Upper lobe of left lung (tissue), 6 donors: Measurements from ENCODE around the gene SLC17A8. TPM values are rescaled to one million over a fixed set of nuclear protein-coding genes. Genes with fewer than 3 reads are reported as not detected.

Experiments used
- ATAC-seq, 2 donors: fragments of 200-7000 bp; cut with Tn5 transposase; one replicate each; pipeline ENCODE4 v1.9.1; 2022; ENCODE audit warnings: mild to moderate bottlenecking in 2 of 2, moderate library complexity in 2 of 2; ENCODE audit not compliant: low FRiP score in 2 of 2
- DNase-seq, 2 donors: peaks; one replicate each; pipeline ENCODE4 v3.0.0-alpha.2; 2019 to 2020
- H3K27ac ChIP-seq, 4 donors: fragments of 200-600 bp; sonication (generic); one replicate each; pipeline ENCODE4 v1.5.1; 2016 to 2019
- H3K27me3 ChIP-seq, 4 donors: fragments of 200-600 bp; sonication (generic); one replicate each; pipeline ENCODE4 v1.5.1; 2017 to 2019
- H3K36me3 ChIP-seq, 4 donors: fragments of 200-600 bp; sonication (generic); one replicate each; pipeline ENCODE4 v1.5.1; 2016 to 2019
- H3K4me1 ChIP-seq, 4 donors: fragments of 200-600 bp; sonication (generic); one replicate each; pipeline ENCODE4 v1.5.1; 2018 to 2019
- H3K4me3 ChIP-seq, 4 donors: fragments of 200-600 bp; sonication (generic); one replicate each; pipeline ENCODE4 v1.5.1; 2017 to 2019; ENCODE audit warnings: mild to moderate bottlenecking in 2 of 4, moderate library complexity in 1 of 4
- H3K9me3 ChIP-seq, 4 donors: fragments of 200-600 bp; sonication (generic); one replicate each; pipeline ENCODE4 v1.5.1; 2018 to 2019
- CTCF ChIP-seq, 6 experiments: fragments of 450-650 bp in 4 of 6; fragments of 200-600 bp in 2 of 6; sonication (generic) in 2 of 6; IDR thresholded peaks; one replicate each; pipeline ENCODE4 v1.5.1; 2016 to 2019; ENCODE audit warnings: antibody characterized with exemption in 6 of 6
- EP300 ChIP-seq, 4 donors: sonication (generic); formaldehyde crosslinking; IDR thresholded peaks; one replicate each; pipeline ENCODE4 v1.5.1; 2017; ENCODE audit warnings: antibody characterized with exemption in 4 of 4, control low read depth in 2 of 4
- POLR2A ChIP-seq, 4 donors: fragments of 450-650 bp; IDR thresholded peaks; one replicate each; pipeline ENCODE4 v1.5.1; 2016 to 2017; ENCODE audit warnings: antibody characterized with exemption in 4 of 4, mild to moderate bottlenecking in 2 of 4
- POLR2AphosphoS5 ChIP-seq, 2 donors: sonication (generic); formaldehyde crosslinking; IDR thresholded peaks; one replicate each; pipeline ENCODE4 v1.5.1; 2017; ENCODE audit warnings: antibody characterized with exemption in 2 of 2
- WGBS, 2 donors: methylation state at CpG; one replicate each; pipeline ENCODE4 v1.1.5; 2017 to 2018; 5-methylcytosine and 5-hydroxymethylcytosine counted together
- total RNA-seq, 6 donors: library from RNA; depleted of rRNA in 4 of 6; stranded (reverse); fragments of >200 nt in 4 of 6; gene quantifications; one replicate each; pipeline versions ENCODE4 v1.1.0 to v1.2.1, GENCODE V29; 2016 to 2021
- donor health status: DM: no; HTN: no; CAD: no; lungs with moderate emphysema.
- donor health status: DM: no; HTN: yes; CAD: no; lungs with severe emphysema.

Gene SLC17A8
- total RNA-seq, 6 donors from 2014 or later: 0.11 to 0.55 (median 0.36) TPM; not detected in 2

GRCh38 chr12:100461330-100461973, 104.6 kb downstream of the SLC17A8 start:
- WGBS, 2 donors: 56 to 79% methylated on average over 1 of the region's 1 CpG

GRCh38 chr12:100463661-100464060, 106.8 kb downstream of the SLC17A8 start:
- DNase-seq (no peak), ATAC-seq (no peak)
- WGBS, 2 donors: 85 to 94% methylated on average over 1 of the region's 1 CpG
- Histone ChIP-seq H3K27me3 (no peaks in the 10 kb centered on the region), H3K9me3 (no peaks in the 10 kb centered on the region), H3K4me3 (no peak overlapping the region), H3K27ac (no peak overlapping the region), H3K4me1 (no peaks in the 10 kb centered on the region), H3K36me3 (no peaks in the 10 kb centered on the region)
- TF ChIP-seq POLR2AphosphoS5 (IDR thresholded peaks at IDR 0.05): no peak
- no peak for TF ChIP-seq EP300 (IDR thresholded peaks at IDR 0.05)
- TF ChIP-seq POLR2A (IDR thresholded peaks at IDR 0.05): no peak
- no peak for TF ChIP-seq CTCF (IDR thresholded peaks at IDR 0.05)

More at GRCh38 chr12:100461330-100461973, 104.6 kb downstream of the SLC17A8 start:
- no peak for DNase-seq
- H3K4me1 ChIP-seq: no peaks in the 10 kb centered on the region
- no peak overlapping the region for H3K27ac ChIP-seq
- ATAC-seq: no peak
- TF ChIP-seq CTCF (IDR thresholded peaks at IDR 0.05): no peak
- no peak for TF ChIP-seq POLR2AphosphoS5 (IDR thresholded peaks at IDR 0.05)
- TF ChIP-seq POLR2A (IDR thresholded peaks at IDR 0.05): no peak
- TF ChIP-seq EP300 (IDR thresholded peaks at IDR 0.05): no peak
- H3K27me3 ChIP-seq: no peaks in the 10 kb centered on the region
- H3K9me3 ChIP-seq: no peaks in the 10 kb centered on the region
- no peaks in the 10 kb centered on the region for H3K36me3 ChIP-seq
- H3K4me3 ChIP-seq: no peak overlapping the region

GRCh38 chr12:100464529-100464928, 107.7 kb downstream of the SLC17A8 start:
- WGBS, 2 donors: 27 to 74% methylated on average over 1 of the region's 1 CpG
- Histone ChIP-seq H3K36me3 (no peaks in the 10 kb centered on the region), H3K9me3 (no peaks in the 10 kb centered on the region), H3K27ac (no peak overlapping the region), H3K27me3 (no peaks in the 10 kb centered on the region), H3K4me1 (no peaks in the 10 kb centered on the region), H3K4me3 (no peak overlapping the region)
- TF ChIP-seq POLR2AphosphoS5 (IDR thresholded peaks at IDR 0.05) (no peak), POLR2A (IDR thresholded peaks at IDR 0.05) (no peak), CTCF (IDR thresholded peaks at IDR 0.05) (no peak), EP300 (IDR thresholded peaks at IDR 0.05) (no peak)
- ATAC-seq (no peak), DNase-seq (no peak)

GRCh38 chr12:100468126-100468525, 111.3 kb downstream of the SLC17A8 start:
- no peak for ATAC-seq
- Histone ChIP-seq H3K4me3 (no peak overlapping the region), H3K4me1 (no peaks in the 10 kb centered on the region), H3K27ac (no peak overlapping the region), H3K27me3 (no peaks in the 10 kb centered on the region), H3K36me3 (no peaks in the 10 kb centered on the region), H3K9me3 (no peaks in the 10 kb centered on the region)
- no peak for TF ChIP-seq POLR2A (IDR thresholded peaks at IDR 0.05)
- no peak for TF ChIP-seq POLR2AphosphoS5 (IDR thresholded peaks at IDR 0.05)
- no peak for TF ChIP-seq CTCF (IDR thresholded peaks at IDR 0.05)
- no peak for TF ChIP-seq EP300 (IDR thresholded peaks at IDR 0.05)
- DNase-seq: no peak

Other genes with a start within 250 kb of the SLC17A8 start
- 10 to 100 TPM; 12.8 to 37.5 (median 28.7) TPM for gene BLTP3B, start 214.2 kb upstream of the SLC17A8 start, total RNA-seq
- gene ACTR6, start 156.3 kb upstream of the SLC17A8 start, total RNA-seq: 10 to 100 TPM in 4 of 6 donors, 1 to 10 TPM in 2; 3.6 to 27.7 (median 16.3) TPM
- gene DEPDC4, start 90.0 kb upstream of the SLC17A8 start, total RNA-seq: 1 to 10 TPM in 3 of 6 donors, under 1 TPM in 1, not detected in 2; 0.30 to 1.6 (median 1.3) TPM
- 10 to 100 TPM; 39.1 to 74.1 (median 40.7) TPM for gene SCYL2, start 89.9 kb upstream of the SLC17A8 start, total RNA-seq
- gene NR1H4, start 116.8 kb downstream of the SLC17A8 start, total RNA-seq: under 1 TPM in 2 of 6 donors, not detected in 4; 0.09 to 0.20 TPM
- gene GAS2L3, start 216.6 kb downstream of the SLC17A8 start, total RNA-seq: 10 to 100 TPM in 3 of 6 donors, 1 to 10 TPM in 3; 5.9 to 21.0 (median 14.4) TPM